ENCODE data around the gene ASXL1.

The ASXL1 gene

DNA sequence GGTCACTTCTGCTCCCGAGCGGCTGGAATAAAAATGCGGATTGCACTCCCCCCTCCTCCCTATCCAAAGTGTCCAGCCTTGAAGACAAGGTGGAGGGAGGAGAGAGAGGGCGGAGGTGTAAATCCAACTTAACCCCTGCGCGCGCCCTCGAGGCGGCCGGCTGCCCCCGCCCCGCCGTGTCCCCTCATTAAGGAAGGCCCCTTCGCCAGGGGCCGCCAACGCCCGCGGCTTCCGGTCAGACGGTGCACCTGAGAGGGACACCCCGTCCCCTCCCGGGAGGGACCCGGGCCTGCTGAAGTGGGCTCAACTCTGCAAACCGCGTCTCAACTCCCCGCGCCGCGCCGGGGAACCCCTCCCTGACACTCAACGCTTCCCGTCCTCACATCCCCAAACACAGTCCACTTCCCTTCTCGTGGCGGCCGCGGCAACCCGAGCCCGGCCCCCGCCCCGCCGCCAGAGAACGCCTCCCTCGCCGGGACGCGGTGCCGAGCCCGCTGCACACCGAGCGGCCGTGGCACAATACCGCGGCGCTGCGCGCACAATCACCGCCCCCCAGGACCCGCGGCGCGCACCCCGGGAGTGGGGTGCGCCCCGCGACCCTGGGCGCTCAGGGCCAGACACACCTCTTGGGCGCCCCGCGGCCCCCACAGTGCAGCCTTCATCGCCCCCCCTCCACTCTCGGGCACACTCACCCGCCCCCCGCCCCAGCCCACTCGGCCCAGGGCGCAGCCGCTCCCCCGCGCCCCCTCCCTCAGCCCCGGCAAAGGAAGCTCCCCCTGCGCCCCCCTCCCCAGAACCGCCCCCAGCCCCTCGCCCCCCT is 124.5 kb downstream of the ASXL1 start:
- DNase-seq: no peak

GRCh38 chr20:32483351-32484224 is 125.5 kb downstream of the ASXL1 start:
- peak; percentile 18 for DNase-seq

DNA sequence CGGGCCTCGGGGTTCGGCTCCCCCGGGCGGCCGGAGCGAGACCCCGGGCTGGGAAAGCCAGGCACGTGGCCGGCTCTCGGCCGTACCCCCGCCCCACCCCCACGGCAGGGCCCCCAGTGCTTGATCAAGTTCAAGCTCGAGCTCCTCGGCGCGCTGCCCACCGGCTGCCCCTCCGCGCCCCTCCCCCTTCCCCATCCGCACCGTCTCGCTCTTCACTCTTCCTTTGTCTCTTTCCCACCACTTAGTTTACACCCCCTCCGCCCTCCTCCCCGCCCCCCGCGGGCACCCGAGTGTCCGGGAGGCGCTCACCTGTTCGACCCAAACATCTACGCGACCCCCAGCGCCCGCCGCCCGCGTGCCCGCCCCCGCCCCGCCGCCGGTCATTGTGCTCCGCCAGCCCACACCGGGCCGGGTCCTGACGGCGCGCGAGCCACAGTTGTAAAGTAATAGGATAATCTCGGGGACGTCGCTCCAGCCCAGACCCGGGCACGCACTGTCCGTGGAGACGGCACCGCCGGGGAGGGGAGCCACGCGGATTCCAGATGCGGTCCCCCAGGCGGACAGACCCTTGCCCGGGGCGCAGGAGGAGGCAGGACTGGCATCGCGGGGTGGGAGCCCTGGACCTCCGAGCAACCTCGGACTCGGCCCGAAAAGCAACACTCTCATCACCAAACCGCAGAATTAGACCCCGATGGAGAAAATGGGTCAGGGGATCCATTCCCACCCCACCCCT is 126.3 kb downstream of the ASXL1 start:
- no peak for DNase-seq

- peak; percentile 47 for DNase-seq
Measured at GRCh38 chr20:32484958-32485769, 127.0 kb downstream of the ASXL1 start.

DNA sequence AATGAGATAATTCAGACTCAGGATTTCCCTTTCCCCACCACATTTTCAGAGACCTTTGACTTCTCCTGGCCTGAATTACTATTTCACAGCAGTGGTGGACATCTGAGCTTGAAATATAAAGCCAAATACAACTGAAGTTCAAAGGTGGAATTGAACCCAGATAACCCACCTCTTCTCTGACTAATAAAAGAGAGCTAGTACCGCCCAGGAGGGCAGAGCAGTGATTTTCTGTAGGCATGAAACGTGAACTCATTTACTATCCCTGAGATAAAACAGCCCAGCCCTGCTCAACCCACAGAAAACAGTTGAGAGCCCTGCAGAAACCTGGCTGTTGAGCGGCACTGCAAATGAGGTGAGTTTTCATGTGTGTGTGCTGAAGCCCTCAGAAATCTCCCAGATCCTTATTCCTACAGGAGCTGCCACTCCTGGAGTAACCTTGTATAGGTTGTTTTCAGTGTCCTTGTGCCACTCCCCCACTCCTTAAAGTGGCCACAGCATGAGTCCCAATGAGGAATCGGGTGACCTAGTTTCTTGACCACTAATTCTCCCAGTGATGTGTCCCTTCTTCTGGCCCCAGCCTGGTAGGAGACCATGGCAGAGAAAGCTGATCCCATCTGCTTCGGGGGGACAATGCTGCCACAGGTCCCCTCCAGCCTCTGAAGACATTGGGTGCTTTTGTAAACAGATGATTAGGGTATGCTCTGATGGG is 127.8 kb downstream of the ASXL1 start:
- no peak for DNase-seq

DNA sequence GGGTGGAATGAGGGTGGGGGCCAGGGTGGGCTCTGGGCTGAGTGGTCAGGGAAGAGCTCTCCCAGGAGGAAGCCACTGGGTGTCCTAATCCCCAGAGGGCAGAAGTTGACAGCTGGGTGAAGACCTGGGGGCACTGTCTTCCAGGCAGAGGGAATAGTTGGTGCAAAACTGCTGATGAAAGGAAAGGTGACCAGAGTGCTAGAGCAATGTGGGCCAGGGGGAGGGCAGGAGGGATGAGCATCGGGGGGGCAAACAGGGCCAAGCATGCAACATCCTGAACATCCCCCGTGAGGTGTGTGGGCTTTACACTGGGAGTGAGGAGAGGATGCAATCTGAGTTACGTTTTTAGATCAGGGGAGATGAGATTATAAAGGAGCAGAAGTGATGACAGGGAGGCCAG is 129.2 kb downstream of the ASXL1 start:
- no peak for DNase-seq

DNA sequence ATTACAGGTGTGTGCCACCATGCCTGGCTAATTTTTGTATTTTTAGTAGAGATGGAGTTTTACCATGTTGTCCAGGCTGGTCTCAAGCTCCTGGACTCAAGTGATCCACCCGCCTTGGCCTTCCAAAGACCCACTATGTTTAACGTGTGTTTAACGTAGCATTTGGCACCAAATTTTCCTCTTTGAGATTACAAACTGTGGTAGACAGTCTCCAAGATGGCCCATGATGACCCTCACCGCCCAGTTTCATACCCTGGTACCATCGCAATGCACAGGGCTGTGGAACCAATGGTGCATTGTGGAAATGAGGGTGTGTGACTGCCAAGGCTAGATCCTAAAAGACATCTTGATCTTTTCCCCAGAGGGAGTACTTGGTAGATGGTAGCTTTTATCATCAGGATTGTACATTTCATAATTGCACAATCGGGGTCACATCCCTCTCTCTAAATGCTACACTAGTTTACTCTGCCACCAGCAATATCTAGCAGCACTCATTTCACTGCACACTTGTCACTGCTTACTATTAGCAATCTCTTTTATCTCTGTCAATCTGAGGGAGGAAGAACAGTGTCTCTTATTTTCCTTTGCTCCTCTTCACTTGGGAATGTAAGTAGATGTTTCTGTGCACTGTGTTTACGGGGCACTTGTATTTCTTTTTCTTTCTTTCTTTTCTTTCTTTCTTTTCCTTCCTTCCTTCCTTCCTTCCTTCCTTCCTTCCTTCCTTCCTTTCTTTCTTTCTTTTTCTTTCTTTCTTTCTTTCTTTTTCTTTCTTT is 130.1 kb downstream of the ASXL1 start:
- DNase-seq: no peak
